GM18505 (cell line): ENCODE results near the gene SMCO2.
"Not testable (repeated sequence)": the region's sequence is repeated elsewhere in the genome, so short reads cannot be mapped to it uniquely, and the experiment has no call there.

Source experiments
- ATAC-seq: cut with Tn5 transposase; IDR thresholded peaks from one replicate; pipeline ENCODE4 v1.9.1; 2021; ENCODE audit not compliant: unreplicated experiment
- POLR2A ChIP-seq: IDR thresholded peaks from 4 replicates; pipeline ENCODE4 v1.6.1; 2011; ENCODE audit warnings: borderline replicate concordance; ENCODE audit not compliant: insufficient read depth, insufficient read length; ENCODE audit errors: extremely low read depth

Gene SMCO2

GRCh38 chr12:27528788-27529187 is 82.3 kb downstream of the SMCO2 start:
- TF ChIP-seq POLR2A = no peak
- ATAC-seq = no peak

- TF ChIP-seq POLR2A = no peak
- ATAC-seq = no peak
These were observed 83.8 kb downstream of the SMCO2 start for GRCh38 chr12:27530157-27530922.

DNA sequence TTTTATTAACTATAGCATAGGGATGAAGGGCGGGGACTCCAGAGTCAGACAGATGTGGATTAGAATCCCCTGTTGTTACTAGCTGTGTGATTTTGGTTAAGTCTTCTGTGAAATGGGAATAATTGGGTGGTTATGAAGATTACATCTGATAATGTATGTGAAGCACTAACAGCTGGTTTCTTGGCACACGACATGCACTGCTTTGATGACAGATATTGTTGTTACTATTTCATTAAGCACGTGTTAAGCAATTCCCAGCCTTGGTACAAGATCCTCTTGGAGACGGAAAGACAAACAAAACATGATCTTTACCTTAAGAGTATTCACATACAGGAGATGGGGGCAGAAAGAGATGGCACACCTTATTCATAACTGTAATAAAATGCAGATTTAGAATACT is 85.4 kb downstream of the SMCO2 start:
- ATAC-seq = no peak
- TF ChIP-seq POLR2A = no peak

DNA sequence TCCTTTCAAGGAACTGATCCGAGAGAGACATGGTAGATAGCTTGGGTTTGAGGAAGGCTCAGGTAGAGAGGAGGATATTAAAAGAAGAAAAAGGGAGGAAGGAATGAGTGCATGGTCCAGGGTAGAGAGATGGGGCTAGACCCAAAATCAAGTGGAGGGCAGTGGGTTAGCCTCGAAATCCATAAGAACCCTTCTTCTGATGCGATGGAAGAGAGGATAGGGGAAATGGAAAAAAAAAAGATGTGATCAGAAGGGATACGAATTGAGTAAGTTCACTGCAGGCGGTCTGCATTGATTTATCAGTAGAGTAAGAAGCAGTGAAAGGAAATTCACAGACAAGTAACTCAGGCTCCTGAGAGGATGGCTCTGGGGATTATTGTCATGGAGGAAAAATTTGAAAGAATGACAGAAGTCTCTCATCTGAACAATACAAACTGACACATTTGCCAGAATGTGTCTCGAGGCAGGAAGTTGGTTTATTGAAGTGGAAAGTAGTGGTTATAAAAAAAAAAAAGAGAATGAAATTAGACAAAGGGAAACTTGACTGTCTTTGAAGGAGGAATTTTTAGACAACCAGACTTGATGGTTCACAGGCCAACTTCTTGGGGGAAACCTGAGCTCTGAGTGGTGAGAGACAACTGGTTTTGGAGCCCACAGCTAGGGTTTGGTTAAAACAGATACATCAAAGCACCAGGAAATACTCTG is 87.7 kb downstream of the SMCO2 start:
- no peak for TF ChIP-seq POLR2A
- ATAC-seq = peak; percentile 52

GRCh38 chr12:27534765-27535161 is 88.2 kb downstream of the SMCO2 start:
- no peak for TF ChIP-seq POLR2A
- peak; percentile 14 for ATAC-seq

- TF ChIP-seq POLR2A = no peak
- no peak for ATAC-seq
These were observed 88.8 kb downstream of the SMCO2 start for GRCh38 chr12:27535318-27535717.

- no peak for ATAC-seq
- TF ChIP-seq POLR2A = no peak
These were observed 91.5 kb downstream of the SMCO2 start for GRCh38 chr12:27537855-27538675.

GRCh38 chr12:27539191-27539631 is 92.7 kb downstream of the SMCO2 start:
- TF ChIP-seq POLR2A = no peak
- no peak for ATAC-seq

DNA sequence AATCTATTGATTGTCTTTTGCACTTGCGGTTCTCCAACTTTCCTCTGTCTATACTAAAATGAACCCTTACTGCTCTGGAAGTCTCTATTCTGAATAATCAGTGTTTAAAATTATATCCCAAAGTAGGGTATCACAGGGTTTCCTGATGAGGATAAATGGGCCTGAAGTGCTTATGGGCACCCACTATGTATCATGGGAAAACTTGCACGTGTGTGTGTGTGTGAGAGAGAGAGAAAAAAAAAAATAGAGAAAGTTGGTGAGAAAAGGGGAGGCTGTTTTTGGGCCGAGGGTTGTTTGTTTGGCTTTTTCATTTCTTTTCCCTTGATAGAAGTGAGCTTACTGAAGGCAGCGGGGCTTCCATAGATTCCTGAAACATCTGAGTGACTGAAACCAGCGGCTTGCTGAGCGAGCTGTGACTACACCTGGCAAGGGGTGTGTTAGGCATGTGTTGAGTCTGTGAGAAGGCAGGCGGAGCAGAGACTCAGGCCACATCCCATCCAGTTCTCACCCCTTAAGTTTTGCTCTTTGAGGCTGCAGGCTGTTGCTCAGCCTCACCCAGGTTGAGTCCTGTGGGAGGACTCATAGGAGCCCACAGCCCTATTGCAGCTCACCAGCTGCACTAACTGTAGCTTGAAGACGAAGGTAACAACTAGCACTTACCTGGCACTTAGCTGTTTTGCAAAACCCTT is 94.6 kb downstream of the SMCO2 start:
- ATAC-seq = no peak
- TF ChIP-seq POLR2A = no peak

GRCh38 chr12:27542628-27543027 is 96.1 kb downstream of the SMCO2 start:
- ATAC-seq = no peak

DNA sequence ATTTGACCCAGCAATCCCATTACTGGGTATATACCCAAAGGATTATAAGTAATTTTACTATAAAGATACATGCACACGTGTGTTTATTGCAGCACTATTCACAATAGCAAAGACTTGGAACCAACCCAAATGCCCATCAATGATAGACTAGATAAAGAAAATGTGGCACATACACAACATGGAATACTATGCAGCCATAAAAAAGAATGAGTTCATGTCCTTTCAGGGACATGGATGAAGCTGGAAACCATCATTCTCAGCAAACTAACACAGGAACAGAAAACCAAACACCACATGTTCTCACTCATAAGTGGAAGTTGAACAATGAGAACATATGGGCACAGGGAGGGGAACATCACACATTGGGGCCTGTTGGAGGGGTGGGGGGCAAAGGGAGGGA is 98.3 kb downstream of the SMCO2 start:
- not testable (repeated sequence) for ATAC-seq

More at GRCh38 chr12:27542628-27543027, 96.1 kb downstream of the SMCO2 start:
- no peak for TF ChIP-seq POLR2A

DNA sequence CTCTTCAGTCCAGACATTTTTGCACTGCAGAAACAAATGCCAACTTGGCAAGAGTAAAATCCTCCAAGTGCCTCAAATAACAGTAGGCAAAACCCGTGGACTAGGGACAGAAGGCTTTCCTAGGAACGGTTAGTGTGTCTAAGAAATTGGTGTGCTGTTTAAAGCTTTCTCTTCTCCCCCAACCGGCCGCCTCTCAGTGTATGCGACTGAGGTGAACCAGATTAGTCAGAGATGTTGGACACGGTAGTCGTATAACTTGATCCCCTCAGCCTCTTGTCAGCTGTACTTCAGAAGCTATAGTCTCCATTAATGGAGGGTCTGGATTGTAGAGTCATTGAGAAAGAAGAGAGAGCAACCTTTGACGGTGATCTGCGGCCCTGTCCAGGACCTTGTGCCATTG is 99.1 kb downstream of the SMCO2 start:
- no peak for ATAC-seq
- TF ChIP-seq POLR2A = no peak

- no peak for TF ChIP-seq POLR2A
- no peak for ATAC-seq
These were observed 101.1 kb downstream of the SMCO2 start for GRCh38 chr12:27547592-27547991.
